Measurements from ENCODE around the gene PRKCH. TPM values are rescaled to one million over a fixed set of nuclear protein-coding genes. Genes with fewer than 3 reads are reported as not detected.

PRKCH gene
- total and polyA plus RNA-seq, 8 donors, result 35.2 to 48.8 (median 43.1) TPM

- ATAC-seq (no peak), DNase-seq (no peak)
- Histone ChIP-seq H3K27ac (peak overlapping the region in 1 of 2 donors; percentile 0), H3K27me3 (no peaks in the 10 kb centered on the region), H3K36me3 (no peaks in the 10 kb centered on the region), H3K4me3 (no peak overlapping the region), H3K4me1 (peaks cover 0 to 68% of the 10 kb centered on the region in 2 donors), H3K9me3 (no peaks in the 10 kb centered on the region)
- no peak for TF ChIP-seq CTCF (IDR thresholded peaks at IDR 0.05)
- intact Hi-C loops (cut with DNase I), result no loop called here
Observed at GRCh38 chr14:61417141-61417540, 95.8 kb downstream of the PRKCH start.

- no peaks in the 10 kb centered on the region for H3K9me3 ChIP-seq
- no peaks in the 10 kb centered on the region for H3K27me3 ChIP-seq
- ATAC-seq (no peak), DNase-seq (peak in 1 of 4 donors; percentile 31)
- intact Hi-C loops (cut with DNase I), result no loop called here
- peaks cover 0 to 66% of the 10 kb centered on the region in 2 donors for H3K4me1 ChIP-seq
- TF ChIP-seq CTCF (IDR thresholded peaks at IDR 0.05), result no peak
- H3K4me3 ChIP-seq, result no peak overlapping the region
- H3K36me3 ChIP-seq, result no peaks in the 10 kb centered on the region
- peak overlapping the region in 1 of 2 donors; percentile 26 for H3K27ac ChIP-seq
Observed at GRCh38 chr14:61417883-61418455, 96.6 kb downstream of the PRKCH start.

- Histone ChIP-seq H3K9me3 (no peaks in the 10 kb centered on the region), H3K36me3 (no peaks in the 10 kb centered on the region), H3K4me3 (no peak overlapping the region), H3K27me3 (no peaks in the 10 kb centered on the region), H3K4me1 (peaks cover 0 to 59% of the 10 kb centered on the region in 2 donors), H3K27ac (peak overlapping the region in 1 of 2 donors; percentile 26)
- ATAC-seq (no peak), DNase-seq (no peak)
- no peak for TF ChIP-seq CTCF (IDR thresholded peaks at IDR 0.05)
- intact Hi-C loops (cut with DNase I), result no loop called here
Observed at GRCh38 chr14:61418746-61419145, 97.4 kb downstream of the PRKCH start.

GRCh38 chr14:61419201-61419600 is 97.8 kb downstream of the PRKCH start:
- intact Hi-C loops (cut with DNase I), result no loop called here
- H3K9me3 ChIP-seq, result no peaks in the 10 kb centered on the region
- no peak for ATAC-seq
- H3K27me3 ChIP-seq, result no peaks in the 10 kb centered on the region
- TF ChIP-seq CTCF (IDR thresholded peaks at IDR 0.05), result no peak
- H3K27ac ChIP-seq, result no peak overlapping the region
- no peaks in the 10 kb centered on the region for H3K36me3 ChIP-seq
- H3K4me3 ChIP-seq, result no peak overlapping the region
- peaks cover 0 to 55% of the 10 kb centered on the region in 2 donors for H3K4me1 ChIP-seq
- DNase-seq, result no peak

GRCh38 chr14:61420326-61420725 is 98.9 kb downstream of the PRKCH start:
- Histone ChIP-seq H3K27me3 (no peaks in the 10 kb centered on the region), H3K27ac (peak overlapping the region in 1 of 2 donors; percentile 28), H3K36me3 (no peaks in the 10 kb centered on the region), H3K4me1 (peaks cover 0 to 52% of the 10 kb centered on the region in 2 donors), H3K9me3 (no peaks in the 10 kb centered on the region), H3K4me3 (no peak overlapping the region)
- DNase-seq (no peak), ATAC-seq (peak; percentile 73)
- intact Hi-C loops (cut with DNase I), result no loop called here
- TF ChIP-seq CTCF (IDR thresholded peaks at IDR 0.05), result no peak
